HEK293T (cell line): ENCODE data around the gene PIK3IP1.

ENCODE experiments used
- CTCF ChIA-PET: fragments of 350-600 bp; formaldehyde crosslinking; extraction: SDS; loops from one replicate; lab custom pipeline; 2021; ENCODE audit warnings: antibody characterized with exemption, inconsistent platforms; lab: Yijun Ruan, JAX
- POLR2A ChIA-PET: fragments of 350-600 bp; formaldehyde crosslinking; extraction: SDS; loops from one replicate; lab custom pipeline; 2020; ENCODE audit warnings: antibody characterized with exemption, inconsistent platforms; lab: Yijun Ruan, JAX
- DNase-seq: peaks from one replicate; pipeline ENCODE4 v3.0.0; 2012; ENCODE audit warnings: mixed read lengths; ENCODE audit errors: extremely low spot score
- ARNT ChIP-seq: fragments of 450-650 bp; IDR thresholded peaks from 2 replicates; pipeline ENCODE4 v1.6.1; 2017; ENCODE audit warnings: mild to moderate bottlenecking
- BHLHE40 ChIP-seq: fragments of 450-650 bp; IDR thresholded peaks from 2 replicates; pipeline ENCODE4 v1.6.1; 2016; ENCODE audit warnings: mild to moderate bottlenecking, moderate library complexity, borderline replicate concordance
- CTBP1 ChIP-seq: fragments of 450-650 bp; IDR thresholded peaks from 2 replicates; pipeline ENCODE4 v1.6.1; 2016; ENCODE audit warnings: borderline replicate concordance
- ELF4 ChIP-seq: fragments of 450-650 bp; IDR thresholded peaks from 2 replicates; pipeline ENCODE4 v1.6.1; 2017; ENCODE audit warnings: antibody characterized with exemption
- FOXA1 ChIP-seq: fragments of 450-650 bp; IDR thresholded peaks from 2 replicates; pipeline ENCODE4 v1.6.1; 2016; ENCODE audit warnings: mild to moderate bottlenecking
- FOXK2 ChIP-seq: fragments of 450-650 bp; IDR thresholded peaks from 2 replicates; pipeline ENCODE4 v1.6.1; 2016; ENCODE audit warnings: mild to moderate bottlenecking
- FOXM1 ChIP-seq: fragments of 450-650 bp; IDR thresholded peaks from 2 replicates; pipeline ENCODE4 v1.6.1; 2017; ENCODE audit warnings: mild to moderate bottlenecking, borderline replicate concordance
- HDGF ChIP-seq: fragments of 450-650 bp; IDR thresholded peaks from 2 replicates; pipeline ENCODE4 v1.6.1; 2017; ENCODE audit warnings: antibody characterized with exemption, borderline replicate concordance
- L3MBTL2 ChIP-seq: fragments of 450-650 bp; conservative IDR thresholded peaks from 2 replicates; pipeline ENCODE4 v1.6.1; 2016; ENCODE audit warnings: mild to moderate bottlenecking
- LEF1 ChIP-seq: fragments of 450-650 bp; IDR thresholded peaks from 2 replicates; pipeline ENCODE4 v1.6.1; 2017; ENCODE audit warnings: mild to moderate bottlenecking, borderline replicate concordance
- NFRKB ChIP-seq: fragments of 450-650 bp; IDR thresholded peaks from 2 replicates; pipeline ENCODE4 v1.6.1; 2016; ENCODE audit warnings: mild to moderate bottlenecking, moderate library complexity
- SP1 ChIP-seq: fragments of 450-650 bp; IDR thresholded peaks from 2 replicates; pipeline ENCODE4 v1.6.1; 2017
- SUZ12 ChIP-seq: fragments of 450-650 bp; IDR thresholded peaks from 2 replicates; pipeline ENCODE4 v1.6.1; 2016; ENCODE audit warnings: mild to moderate bottlenecking
- TARDBP ChIP-seq: fragments of 450-650 bp; IDR thresholded peaks from 2 replicates; pipeline ENCODE4 v1.6.1; 2016
- ZNF384 ChIP-seq: fragments of 450-650 bp; IDR thresholded peaks from 2 replicates; pipeline ENCODE4 v1.6.1; 2016
- TF ChIP-seq, protein P1 (sequence below): fragments of 450-650 bp; IDR thresholded peaks from 2 replicates; pipeline ENCODE4 v1.6.1; 2016

PIK3IP1 gene, protein sequence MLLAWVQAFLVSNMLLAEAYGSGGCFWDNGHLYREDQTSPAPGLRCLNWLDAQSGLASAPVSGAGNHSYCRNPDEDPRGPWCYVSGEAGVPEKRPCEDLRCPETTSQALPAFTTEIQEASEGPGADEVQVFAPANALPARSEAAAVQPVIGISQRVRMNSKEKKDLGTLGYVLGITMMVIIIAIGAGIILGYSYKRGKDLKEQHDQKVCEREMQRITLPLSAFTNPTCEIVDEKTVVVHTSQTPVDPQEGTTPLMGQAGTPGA

DNA sequence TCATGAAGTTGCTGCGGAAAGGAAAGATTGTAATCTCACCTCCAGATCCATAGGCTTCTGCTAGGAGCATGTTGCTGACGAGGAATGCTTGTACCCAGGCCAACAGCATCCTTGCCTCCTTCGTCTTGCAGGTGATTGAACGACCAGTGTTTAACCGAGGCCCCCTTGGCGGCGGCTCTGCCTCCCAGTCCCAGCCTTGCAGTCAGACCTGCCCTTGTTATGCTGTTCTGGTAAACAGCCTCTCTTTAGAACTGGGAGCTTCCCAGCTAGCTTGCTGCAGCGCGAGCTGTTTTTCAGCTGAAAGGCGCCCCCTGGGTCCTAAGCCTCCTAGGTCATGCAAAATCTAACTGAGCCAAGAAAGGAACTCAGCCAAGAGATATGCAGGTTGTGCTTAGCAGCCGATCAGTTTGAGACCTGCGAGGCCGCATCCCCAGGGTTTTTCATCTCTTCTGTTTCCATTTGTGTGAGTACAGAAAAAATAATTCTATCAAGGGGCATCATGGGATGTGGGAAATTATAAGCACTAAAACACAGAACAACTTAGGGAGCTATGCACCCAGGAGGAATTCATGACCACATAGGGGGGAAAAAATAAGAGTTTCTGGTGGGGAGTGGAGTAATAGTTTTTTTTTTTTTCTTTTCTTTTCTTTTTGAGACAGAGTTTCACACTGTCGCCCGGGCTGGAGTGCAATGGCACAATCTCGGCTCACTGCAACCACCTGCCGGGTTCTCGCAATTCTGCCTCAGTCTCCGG, at the start of gene PIK3IP1:
PIK3IP1 (minus strand) TSS at position 253 of the 754 bp plus-strand sequence; CDS start at position 109, 144 bp downstream.
- TF ChIP-seq ARNT (no peak), FOXK2 (no peak; the same call in 1 of the 2 replicates), FOXA1 (no peak), LEF1 (no peak), HDGF (no peak), L3MBTL2 (no peak), SUZ12 (no peak), CTBP1 (no peak), ELF4 (no peak), SP1 (no peak), ZNF384 (no peak)
- TF ChIP-seq, protein P1, sequence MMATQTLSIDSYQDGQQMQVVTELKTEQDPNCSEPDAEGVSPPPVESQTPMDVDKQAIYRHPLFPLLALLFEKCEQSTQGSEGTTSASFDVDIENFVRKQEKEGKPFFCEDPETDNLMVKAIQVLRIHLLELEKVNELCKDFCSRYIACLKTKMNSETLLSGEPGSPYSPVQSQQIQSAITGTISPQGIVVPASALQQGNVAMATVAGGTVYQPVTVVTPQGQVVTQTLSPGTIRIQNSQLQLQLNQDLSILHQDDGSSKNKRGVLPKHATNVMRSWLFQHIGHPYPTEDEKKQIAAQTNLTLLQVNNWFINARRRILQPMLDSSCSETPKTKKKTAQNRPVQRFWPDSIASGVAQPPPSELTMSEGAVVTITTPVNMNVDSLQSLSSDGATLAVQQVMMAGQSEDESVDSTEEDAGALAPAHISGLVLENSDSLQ: no peak
- ChIA-PET CTCF (interaction anchor here (1.0 to 2.1 kb wide), 6 partner anchors 11 to 80 kb away, joined by 3 to 10 read pairs (median 4); partner anchors contain the start of gene LIMK2), POLR2A (interaction anchor here (0.6 to 2.7 kb wide), 12 partner anchors 9 to 352 kb away, joined by 3 to 13 read pairs (median 4); partner anchors contain the start of genes DRG1 and PATZ1)
- peak; percentile 80 for DNase-seq

DNA sequence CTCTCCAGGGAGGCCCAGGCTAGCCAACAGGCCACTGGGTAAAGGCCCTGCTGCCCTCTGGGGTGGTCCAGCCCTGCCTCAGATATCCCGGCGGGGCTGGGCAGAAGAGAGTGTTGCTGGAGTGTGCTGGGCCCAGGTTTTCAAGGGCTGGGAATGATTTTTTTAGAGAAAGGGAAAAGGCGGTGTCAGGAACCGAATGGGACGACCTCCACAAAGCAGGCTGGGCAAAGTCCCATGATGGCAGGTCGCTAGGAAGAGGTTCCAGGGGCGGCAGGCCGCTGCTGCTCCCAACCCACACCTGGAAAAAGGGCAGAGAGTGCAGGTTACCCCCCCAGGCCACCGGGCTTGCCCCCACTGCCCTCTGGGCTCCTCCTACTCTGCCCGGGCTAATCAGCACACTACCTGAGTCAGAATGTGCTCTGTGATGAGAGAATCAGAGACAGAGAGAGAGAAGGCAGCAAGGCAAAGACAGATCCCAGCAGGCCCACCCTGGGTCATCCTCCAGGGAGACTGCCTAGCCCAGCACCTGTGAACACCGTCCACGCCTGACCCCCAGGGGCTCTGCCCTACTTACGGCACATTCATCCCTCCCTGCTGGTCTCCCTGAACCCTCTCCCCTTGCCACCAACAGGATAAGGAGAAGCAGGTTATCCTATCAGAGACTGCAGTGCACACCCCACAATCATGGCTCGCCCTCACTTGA, 49.2 kb upstream of the PIK3IP1 start:
- ChIA-PET CTCF (no interaction called here), POLR2A (interaction anchor here (1.3 kb wide), 1 partner anchor 58 kb away, joined by 3 read pairs; the partner anchor contains the start of gene DRG1)
- DNase-seq: no peak
- TF ChIP-seq ZNF384 (no peak), HDGF (no peak), NFRKB (no peak), SUZ12 (no peak), ELF4 (no peak), LEF1 (no peak), BHLHE40 (no peak), L3MBTL2 (no peak), TARDBP (no peak), FOXK2 (no peak), FOXM1 (no peak)
- TF ChIP-seq, protein P1: no peak

DNA sequence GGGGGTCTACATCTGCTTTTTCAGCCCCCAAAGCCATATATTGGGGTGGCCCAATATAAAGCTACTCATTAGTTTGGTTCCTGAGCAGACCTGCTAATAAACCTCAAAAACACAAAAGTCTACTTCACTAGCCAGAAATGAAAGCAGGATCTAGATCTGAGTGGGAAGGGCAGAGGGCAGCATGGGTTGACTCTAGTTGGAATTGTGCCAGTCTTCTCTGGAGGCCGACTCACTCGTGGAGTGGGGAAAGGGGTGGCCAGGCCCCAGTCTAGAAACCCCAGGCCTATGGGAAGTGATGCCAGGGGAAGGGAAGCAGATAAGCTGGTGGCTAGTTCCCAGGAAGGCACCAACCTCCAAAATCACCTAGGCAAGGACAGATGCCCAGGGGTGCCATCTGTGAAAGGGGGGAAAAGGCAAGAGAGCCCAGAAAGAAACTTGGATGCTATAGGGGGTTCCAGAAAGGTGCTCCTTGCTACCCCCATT, 48.5 kb upstream of the PIK3IP1 start:
- TF ChIP-seq NFRKB: no peak
- TF ChIP-seq FOXM1: no peak
- TF ChIP-seq BHLHE40: no peak
- no peak for TF ChIP-seq LEF1
- TF ChIP-seq CTBP1: no peak
- TF ChIP-seq L3MBTL2: no peak
- TF ChIP-seq ARNT: no peak
- no peak for TF ChIP-seq TARDBP
- no peak for TF ChIP-seq SUZ12
- CTCF ChIA-PET: no interaction called here
- POLR2A ChIA-PET: interaction anchor here (1.3 kb wide), 1 partner anchor 58 kb away, joined by 3 read pairs; the partner anchor contains the start of gene DRG1

DNA sequence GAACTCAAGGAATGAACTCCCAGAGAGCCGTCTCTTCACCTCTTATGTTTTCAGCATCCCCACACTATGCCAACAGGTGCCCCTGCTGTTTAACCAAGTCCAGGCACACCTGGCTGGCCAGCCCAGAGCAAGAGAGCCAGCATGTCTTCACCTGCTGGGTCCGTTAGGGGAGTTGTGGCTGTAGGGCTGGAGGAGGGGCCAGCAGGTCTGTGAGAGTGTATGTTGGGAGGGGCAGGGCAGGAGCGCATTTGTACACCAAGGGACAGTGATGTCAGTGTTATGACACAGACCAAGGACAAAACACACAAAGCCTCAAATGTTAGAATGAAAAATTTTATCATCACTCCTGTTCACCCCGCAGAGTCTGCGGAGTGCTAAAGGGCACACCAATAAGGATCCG, 48.1 kb upstream of the PIK3IP1 start:
- ChIA-PET POLR2A (no interaction called here), CTCF (no interaction called here)
- DNase-seq: no peak
- no peak for TF ChIP-seq TARDBP
- no peak for TF ChIP-seq LEF1
- TF ChIP-seq, protein P1: no peak
- no peak for TF ChIP-seq ARNT
- TF ChIP-seq FOXK2: no peak

More for the DNA sequence above, 48.5 kb upstream of the PIK3IP1 start:
- no peak for DNase-seq

DNA sequence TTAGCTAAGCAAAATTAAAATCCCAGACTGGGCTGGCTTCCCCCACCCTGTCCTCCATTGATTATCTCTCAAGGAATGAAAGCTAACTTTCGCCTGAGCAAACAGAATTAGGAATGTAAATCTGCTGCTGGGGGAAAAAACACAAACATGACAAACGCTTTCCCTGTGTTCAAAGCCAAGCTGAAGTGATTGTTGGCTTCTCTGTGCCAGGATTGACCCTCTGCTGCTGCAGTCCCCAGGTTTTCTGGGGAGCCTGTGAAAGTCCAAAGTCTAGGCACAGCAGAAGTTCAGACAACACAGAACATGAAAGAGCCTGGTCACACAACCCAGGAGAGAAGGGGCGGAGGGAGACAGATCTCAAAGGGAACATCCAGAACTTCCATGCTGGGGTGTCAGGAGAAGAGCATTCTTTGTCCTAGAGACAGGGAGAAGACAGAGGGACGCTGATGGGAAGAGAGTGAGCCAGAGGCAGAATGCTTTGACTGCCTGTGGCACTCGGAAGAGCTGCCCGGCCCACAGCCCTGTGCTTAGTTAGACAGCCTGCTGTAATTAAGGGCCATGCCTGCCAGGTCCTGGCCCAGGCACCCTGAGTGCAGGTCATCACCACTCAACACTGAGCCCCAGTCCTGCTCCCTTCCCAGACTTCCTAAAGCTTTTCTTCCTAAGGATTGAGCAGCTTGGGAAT, 47.0 kb upstream of the PIK3IP1 start:
- TF ChIP-seq ELF4 (no peak), HDGF (no peak), FOXK2 (no peak), TARDBP (no peak), L3MBTL2 (no peak), ZNF384 (no peak), BHLHE40 (no peak)
- TF ChIP-seq, protein P1: no peak
- CTCF ChIA-PET: interaction anchor here (1.6 kb wide), 1 partner anchor 26 kb away, joined by 5 read pairs; no protein-coding TSS in a partner anchor
- DNase-seq: no peak
- POLR2A ChIA-PET: interaction anchor here (0.7 kb wide), 1 partner anchor 9 kb away, joined by 3 read pairs; no protein-coding TSS in a partner anchor
